Endodermal cell (in vitro differentiated cells): ENCODE results near the gene HOXA11. TPM values are rescaled to one million over a fixed set of nuclear protein-coding genes. Genes with fewer than 3 reads are reported as not detected.
A peak's percentile ranks its signal among the peaks of the same experiment; 100 is the strongest.

Experiments used
- DNase-seq: peaks from one replicate; pipeline ENCODE4 v3.0.0-alpha.2; 2017
- H3K27ac ChIP-seq: 2 replicates; pipeline ENCODE4 v1.5.1; 2013; ENCODE audit warnings: mild to moderate bottlenecking, low read depth, low read length, moderate library complexity
- H3K27me3 ChIP-seq: 2 replicates; pipeline ENCODE4 v1.6.1; 2013; ENCODE audit warnings: mild to moderate bottlenecking, low read length, moderate library complexity; ENCODE audit not compliant: insufficient read depth, control insufficient read depth, poor library complexity, severe bottlenecking
- H3K36me3 ChIP-seq: 2 replicates; pipeline ENCODE4 v1.7.0; 2013; ENCODE audit warnings: mild to moderate bottlenecking, low read length, moderate library complexity; ENCODE audit not compliant: control insufficient read depth, insufficient read depth
- H3K4me1 ChIP-seq: one replicate; pipeline ENCODE4 v1.7.0; 2013; ENCODE audit warnings: low read length; ENCODE audit not compliant: control insufficient read depth, insufficient read depth
- H3K4me3 ChIP-seq: 2 replicates; pipeline ENCODE4 v1.5.1; 2013; ENCODE audit warnings: mild to moderate bottlenecking, low read length, moderate library complexity
- H3K9ac ChIP-seq: 2 replicates; pipeline ENCODE4 v1.6.1; 2013; ENCODE audit warnings: mild to moderate bottlenecking, low read length, moderate library complexity; ENCODE audit not compliant: poor library complexity, severe bottlenecking; ENCODE audit errors: extremely low read depth
- H3K9me3 ChIP-seq: 2 replicates; pipeline ENCODE4 v1.6.1; 2013; ENCODE audit warnings: mild to moderate bottlenecking, low read length, moderate library complexity; ENCODE audit not compliant: control insufficient read depth
- H3K27ac Mint-ChIP-seq: 2 replicates; pipeline ENCODE4 v1.8.0; 2020; ENCODE audit warnings: mixed read lengths
- H3K27me3 Mint-ChIP-seq: 2 replicates; pipeline ENCODE4 v1.8.0; 2021; ENCODE audit warnings: mild to moderate bottlenecking, mixed read lengths; ENCODE audit not compliant: insufficient read depth
- H3K36me3 Mint-ChIP-seq: 2 replicates; pipeline ENCODE4 v1.8.0; 2020; ENCODE audit warnings: low read depth, mixed read lengths
- H3K4me1 Mint-ChIP-seq: 2 replicates; pipeline ENCODE4 v1.8.0; 2020; ENCODE audit warnings: mixed read lengths
- H3K4me3 Mint-ChIP-seq: 2 replicates; pipeline ENCODE4 v1.8.0; 2020; ENCODE audit warnings: mild to moderate bottlenecking, moderate library complexity, mixed read lengths
- H3K9me3 Mint-ChIP-seq: 2 replicates; pipeline ENCODE4 v1.8.0; 2020; ENCODE audit warnings: mild to moderate bottlenecking, mixed read lengths
- WGBS, 2 experiments: methylation state at CpG; one replicate each; pipeline versions ENCODE4 v1.1.5 to v1.1.7; 2013; ENCODE audit warnings: missing lambda C conversion rate in 2 of 2, mixed read lengths in 1 of 2; ENCODE audit not compliant: insufficient coverage in 1 of 2, insufficient read length in 1 of 2; 5-methylcytosine and 5-hydroxymethylcytosine counted together
- total RNA-seq, 2 donors: library from RNA; stranded (reverse); fragmentation: NEBNext Ultra II Directional in 1 of 2; extraction: Animal tissue kit (Norgen Biotek cat#: 25700) in 1 of 2; gene quantifications; 2 replicates in 1 of 2; 3 replicates in 1 of 2; pipeline ENCODE4 v1.2.1, GENCODE V29; 2021
- TF ChIP-seq, protein P1 (sequence below): fragments of 200-600 bp; sonication (generic); conservative IDR thresholded peaks from 2 replicates; pipeline ENCODE4 v1.5.0; 2021; ENCODE audit warnings: antibody characterized with exemption, mild to moderate bottlenecking

HOXA11 gene
- total RNA-seq, 2 donors from 2014 or later = not detected

DNA sequence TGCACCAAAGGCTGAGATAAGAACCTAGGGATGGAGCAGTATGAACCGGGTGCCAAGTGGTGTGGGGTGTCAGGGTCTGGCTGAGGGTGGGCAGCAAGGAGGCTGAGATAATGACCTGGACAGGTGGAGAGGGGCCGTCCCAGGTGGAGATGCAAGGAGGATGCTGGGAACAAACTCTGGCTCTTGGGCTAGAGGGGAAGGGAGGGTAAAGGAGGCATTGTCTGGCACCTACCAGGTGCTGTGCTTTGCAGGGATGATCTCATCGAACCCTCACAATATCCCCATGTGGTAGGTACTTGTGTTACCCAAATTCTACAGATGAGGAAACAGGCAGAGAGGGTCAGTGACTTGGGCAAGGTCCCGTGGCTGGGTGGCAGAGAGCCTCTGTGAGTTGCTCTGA lies 34.8 kb upstream of the HOXA11 start:
- H3K4me3 Mint-ChIP-seq = no peak overlapping the region
- H3K9me3 Mint-ChIP-seq = no peaks in the 10 kb centered on the region
- no peak overlapping the region for H3K27ac ChIP-seq
- H3K36me3 Mint-ChIP-seq = no peaks in the 10 kb centered on the region
- no peaks in the 10 kb centered on the region for H3K36me3 ChIP-seq
- 90 to 100% methylated on average over 3 to 4 of the region's 4 CpGs for WGBS, 2 experiments
- H3K4me1 Mint-ChIP-seq = no peaks in the 10 kb centered on the region
- no peaks in the 10 kb centered on the region for H3K9me3 ChIP-seq
- H3K4me3 ChIP-seq = no peak overlapping the region
- H3K4me1 ChIP-seq = no peaks in the 10 kb centered on the region
- TF ChIP-seq, protein P1, sequence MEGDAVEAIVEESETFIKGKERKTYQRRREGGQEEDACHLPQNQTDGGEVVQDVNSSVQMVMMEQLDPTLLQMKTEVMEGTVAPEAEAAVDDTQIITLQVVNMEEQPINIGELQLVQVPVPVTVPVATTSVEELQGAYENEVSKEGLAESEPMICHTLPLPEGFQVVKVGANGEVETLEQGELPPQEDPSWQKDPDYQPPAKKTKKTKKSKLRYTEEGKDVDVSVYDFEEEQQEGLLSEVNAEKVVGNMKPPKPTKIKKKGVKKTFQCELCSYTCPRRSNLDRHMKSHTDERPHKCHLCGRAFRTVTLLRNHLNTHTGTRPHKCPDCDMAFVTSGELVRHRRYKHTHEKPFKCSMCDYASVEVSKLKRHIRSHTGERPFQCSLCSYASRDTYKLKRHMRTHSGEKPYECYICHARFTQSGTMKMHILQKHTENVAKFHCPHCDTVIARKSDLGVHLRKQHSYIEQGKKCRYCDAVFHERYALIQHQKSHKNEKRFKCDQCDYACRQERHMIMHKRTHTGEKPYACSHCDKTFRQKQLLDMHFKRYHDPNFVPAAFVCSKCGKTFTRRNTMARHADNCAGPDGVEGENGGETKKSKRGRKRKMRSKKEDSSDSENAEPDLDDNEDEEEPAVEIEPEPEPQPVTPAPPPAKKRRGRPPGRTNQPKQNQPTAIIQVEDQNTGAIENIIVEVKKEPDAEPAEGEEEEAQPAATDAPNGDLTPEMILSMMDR = no peak
- DNase-seq = no peak
- H3K27ac Mint-ChIP-seq = no peak overlapping the region
- H3K27me3 Mint-ChIP-seq = peaks cover 99% of the 10 kb centered on the region
- H3K9ac ChIP-seq = no peak overlapping the region
- H3K27me3 ChIP-seq = peaks cover 98% of the 10 kb centered on the region

DNA sequence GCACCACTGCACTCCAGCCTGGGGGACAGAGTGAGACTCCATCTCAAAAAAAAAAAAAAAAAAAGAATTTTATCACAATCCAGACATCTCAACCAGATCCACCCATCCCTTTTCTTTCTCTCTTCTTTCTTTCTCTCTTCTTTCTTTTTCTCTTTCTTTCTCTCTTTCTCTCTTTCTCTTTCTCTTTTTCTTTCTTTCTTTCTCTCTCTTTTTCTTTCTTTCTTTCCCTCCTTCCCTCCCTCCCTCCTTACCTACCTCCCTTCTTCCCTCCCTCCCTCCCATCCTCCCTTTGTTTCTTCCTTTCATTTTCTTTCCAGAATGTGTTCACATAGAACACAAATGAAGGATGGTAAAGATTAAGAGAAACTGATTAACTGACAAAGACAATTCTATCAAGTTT lies 32.9 kb upstream of the HOXA11 start:
- no peak overlapping the region for H3K27ac ChIP-seq
- DNase-seq = no peak
- no peak overlapping the region for H3K9ac ChIP-seq
- H3K4me3 ChIP-seq = no peak overlapping the region
- peaks cover 98% of the 10 kb centered on the region for H3K27me3 ChIP-seq
- no peak overlapping the region for H3K4me3 Mint-ChIP-seq
- H3K36me3 ChIP-seq = no peaks in the 10 kb centered on the region
- no peaks in the 10 kb centered on the region for H3K9me3 ChIP-seq
- H3K9me3 Mint-ChIP-seq = no peaks in the 10 kb centered on the region
- no peak overlapping the region for H3K27ac Mint-ChIP-seq
- H3K36me3 Mint-ChIP-seq = no peaks in the 10 kb centered on the region
- H3K4me1 Mint-ChIP-seq = peaks cover 4% of the 10 kb centered on the region
- TF ChIP-seq, protein P1 = no peak
- no peaks in the 10 kb centered on the region for H3K4me1 ChIP-seq
- peaks cover 99% of the 10 kb centered on the region for H3K27me3 Mint-ChIP-seq

DNA sequence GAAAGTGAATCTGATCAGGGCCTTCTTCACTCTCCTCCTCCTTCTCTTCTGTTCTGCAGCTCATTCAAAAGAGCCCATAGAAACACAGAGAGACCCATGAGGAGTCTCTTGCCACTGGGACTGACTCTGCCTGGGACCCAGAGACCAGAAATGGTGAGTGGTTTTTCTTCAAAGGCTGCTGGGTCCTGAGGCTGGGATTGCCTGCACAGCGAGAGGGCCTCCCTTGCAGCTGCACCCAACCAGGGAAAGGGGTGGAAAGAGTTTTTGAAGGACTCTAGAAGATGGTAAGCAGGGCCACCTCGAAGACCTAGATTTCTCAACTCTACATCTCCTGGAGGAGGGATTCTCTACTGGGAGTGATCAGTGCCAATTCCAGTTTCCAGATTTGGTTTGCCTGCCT lies 30.3 kb upstream of the HOXA11 start:
- peaks cover 100% of the 10 kb centered on the region for H3K27me3 Mint-ChIP-seq
- Histone ChIP-seq H3K27ac (no peak overlapping the region), H3K36me3 (no peaks in the 10 kb centered on the region), H3K9me3 (no peaks in the 10 kb centered on the region), H3K27me3 (peaks cover 98% of the 10 kb centered on the region), H3K9ac (no peak overlapping the region), H3K4me1 (no peaks in the 10 kb centered on the region), H3K4me3 (no peak overlapping the region)
- no peak overlapping the region for H3K4me3 Mint-ChIP-seq
- no peaks in the 10 kb centered on the region for H3K9me3 Mint-ChIP-seq
- 91% methylated on average over 2 of the region's 2 CpGs; no CpG with 5 or more reads in 1 of the 2 experiments for WGBS, 2 experiments
- no peak overlapping the region for H3K27ac Mint-ChIP-seq
- peak; percentile 41 for DNase-seq
- peaks cover 6% of the 10 kb centered on the region for H3K4me1 Mint-ChIP-seq
- H3K36me3 Mint-ChIP-seq = no peaks in the 10 kb centered on the region
- TF ChIP-seq, protein P1 = no peak
